HL-60 (cell line): ENCODE results near the gene MPZL3.

ENCODE experiments used
- POLR2AphosphoS5 ChIP-seq: IDR thresholded peaks from 2 replicates; pipeline ENCODE4 v1.6.1; 2012; ENCODE audit warnings: low read depth
- SPI1 ChIP-seq: IDR thresholded peaks from 2 replicates; pipeline ENCODE4 v1.6.1; 2012; ENCODE audit warnings: low read depth, mild to moderate bottlenecking, borderline replicate concordance

- no peak for TF ChIP-seq SPI1
- TF ChIP-seq POLR2AphosphoS5 = no peak
Measured at GRCh38 chr11:118286545-118286944, 34.4 kb upstream of the MPZL3 start.
